Measurements from ENCODE around the gene CNTF.

CNTF gene

DNA sequence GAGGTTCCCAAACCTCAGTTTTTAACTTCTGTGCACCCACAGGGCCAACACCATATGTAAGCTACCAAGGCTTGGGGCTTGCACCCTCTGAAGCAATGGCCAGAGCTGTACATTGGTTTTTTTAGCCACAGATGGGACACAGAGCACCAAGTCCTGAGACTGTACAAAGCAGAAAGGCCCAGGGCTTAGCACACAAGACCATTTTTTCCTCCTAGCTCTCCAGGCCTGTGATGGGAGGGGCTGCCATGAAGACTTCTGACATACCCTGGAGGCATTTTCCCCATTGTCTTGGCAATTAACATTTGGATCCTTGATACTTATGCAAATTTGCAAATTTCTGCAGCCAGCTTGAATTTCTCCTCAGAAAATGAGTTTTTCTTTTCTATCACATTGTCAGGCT, 23.4 kb downstream of the CNTF start:
- no peak for DNase-seq

DNA sequence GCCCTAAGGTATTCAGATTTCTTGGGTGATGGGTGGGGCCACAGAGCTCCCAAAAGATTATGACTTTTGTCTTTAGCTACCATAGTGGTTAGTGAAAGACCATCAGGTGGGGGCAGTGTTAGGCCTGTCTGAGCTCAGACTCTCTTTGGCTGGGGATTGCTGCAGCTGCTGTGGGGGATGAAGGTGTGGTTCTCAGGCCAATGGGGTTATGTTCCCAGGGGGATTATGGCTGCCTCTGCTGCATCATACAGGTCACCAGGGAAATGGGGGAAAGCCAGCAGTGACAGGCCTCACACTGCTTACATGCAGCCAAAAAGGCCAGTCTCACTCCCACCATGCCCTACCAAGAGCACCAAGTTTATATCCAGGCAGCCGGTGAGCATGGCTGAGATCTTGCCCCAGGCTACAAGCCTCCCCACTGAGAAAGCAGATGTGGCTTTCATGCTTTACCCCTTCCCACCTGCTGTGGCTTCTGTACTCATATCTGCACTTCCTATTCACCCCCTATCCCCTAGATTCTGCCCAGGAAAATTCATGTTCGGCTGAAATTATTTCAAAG, 24.8 kb downstream of the CNTF start:
- DNase-seq: no peak

DNA sequence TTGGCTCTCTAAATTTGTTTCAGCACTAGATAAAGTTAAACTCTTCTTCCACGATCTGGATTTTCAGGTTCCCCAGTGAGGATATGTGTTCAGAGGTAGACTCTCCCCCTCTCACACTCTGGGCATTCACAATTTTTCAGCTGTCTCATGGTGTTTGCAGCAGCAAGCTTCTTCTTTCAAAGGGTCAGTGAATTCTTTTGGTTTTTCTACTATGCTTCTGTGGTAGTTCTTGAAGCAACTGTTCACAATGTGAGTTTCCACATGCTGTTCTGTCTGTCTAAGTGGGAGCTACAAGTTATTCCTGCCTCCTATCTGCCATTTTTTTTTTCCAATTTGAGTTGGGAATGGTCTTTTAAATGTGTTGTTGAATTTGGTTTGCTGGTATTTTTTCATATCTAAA, 25.4 kb downstream of the CNTF start:
- no peak for DNase-seq

DNA sequence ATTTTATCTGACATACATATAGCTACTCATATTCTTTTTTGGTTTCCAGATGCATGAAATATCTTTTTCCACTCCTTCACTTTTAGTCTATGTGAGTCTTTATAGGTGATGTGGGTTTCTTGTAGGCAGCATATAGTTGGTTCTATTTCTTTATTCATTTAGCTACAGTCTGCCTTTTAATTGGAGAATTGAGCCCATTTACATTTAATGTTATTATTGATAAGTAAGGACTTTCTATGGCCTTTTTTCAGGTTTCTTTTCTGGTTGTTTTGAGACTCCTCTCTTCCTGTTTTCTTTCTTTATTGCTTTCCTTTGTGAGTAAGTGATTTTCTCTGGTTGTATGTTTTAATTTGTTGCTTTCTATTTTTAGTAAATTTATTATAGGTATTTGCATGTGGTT, 27.2 kb downstream of the CNTF start:
- no peak for DNase-seq

DNA sequence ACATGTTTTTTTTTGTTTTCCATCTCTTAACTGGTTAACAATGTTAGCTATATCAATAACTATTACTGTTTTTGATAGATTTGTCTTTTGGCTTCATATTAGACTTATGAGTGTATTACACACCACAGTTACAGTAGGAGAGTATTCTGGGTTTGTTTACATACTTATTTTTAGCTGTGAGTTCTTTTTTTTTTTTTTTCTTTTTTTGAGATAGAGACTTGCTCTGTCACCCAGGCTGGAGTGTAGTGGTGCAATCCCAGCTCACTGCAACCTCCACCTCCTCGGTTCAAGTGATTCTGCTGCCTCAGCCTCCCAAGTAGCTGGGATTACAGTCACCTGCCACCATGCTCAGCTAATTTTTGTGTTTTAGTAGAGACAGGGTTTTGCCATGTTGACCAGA, 28.0 kb downstream of the CNTF start:
- DNase-seq: no peak

DNA sequence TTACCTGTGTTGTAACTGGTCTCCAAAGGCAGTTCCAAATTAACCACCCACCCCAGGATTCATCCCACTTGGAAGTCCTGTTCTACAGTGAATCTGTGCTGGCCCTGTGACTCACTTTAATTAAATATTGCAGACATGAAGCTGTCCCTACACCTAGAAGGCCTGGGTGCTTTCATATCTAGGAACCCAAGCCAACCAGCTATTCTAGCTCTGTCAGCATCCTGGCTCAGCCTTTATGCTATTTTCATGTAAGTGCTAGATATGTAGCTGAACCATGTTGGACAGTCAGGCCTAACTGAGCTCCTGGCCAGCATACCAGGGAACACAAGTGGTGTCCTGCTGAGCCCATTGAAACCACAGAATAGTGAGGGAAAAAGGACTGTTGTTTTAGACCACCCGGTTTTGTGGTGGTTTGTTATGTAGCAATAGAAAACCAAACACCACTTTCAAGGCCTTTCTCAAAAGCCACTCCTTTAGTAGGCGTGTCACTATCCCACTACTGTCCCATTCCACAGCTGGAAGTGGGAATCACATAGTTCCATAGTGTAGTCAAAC, 30.3 kb downstream of the CNTF start:
- no peak for DNase-seq

DNA sequence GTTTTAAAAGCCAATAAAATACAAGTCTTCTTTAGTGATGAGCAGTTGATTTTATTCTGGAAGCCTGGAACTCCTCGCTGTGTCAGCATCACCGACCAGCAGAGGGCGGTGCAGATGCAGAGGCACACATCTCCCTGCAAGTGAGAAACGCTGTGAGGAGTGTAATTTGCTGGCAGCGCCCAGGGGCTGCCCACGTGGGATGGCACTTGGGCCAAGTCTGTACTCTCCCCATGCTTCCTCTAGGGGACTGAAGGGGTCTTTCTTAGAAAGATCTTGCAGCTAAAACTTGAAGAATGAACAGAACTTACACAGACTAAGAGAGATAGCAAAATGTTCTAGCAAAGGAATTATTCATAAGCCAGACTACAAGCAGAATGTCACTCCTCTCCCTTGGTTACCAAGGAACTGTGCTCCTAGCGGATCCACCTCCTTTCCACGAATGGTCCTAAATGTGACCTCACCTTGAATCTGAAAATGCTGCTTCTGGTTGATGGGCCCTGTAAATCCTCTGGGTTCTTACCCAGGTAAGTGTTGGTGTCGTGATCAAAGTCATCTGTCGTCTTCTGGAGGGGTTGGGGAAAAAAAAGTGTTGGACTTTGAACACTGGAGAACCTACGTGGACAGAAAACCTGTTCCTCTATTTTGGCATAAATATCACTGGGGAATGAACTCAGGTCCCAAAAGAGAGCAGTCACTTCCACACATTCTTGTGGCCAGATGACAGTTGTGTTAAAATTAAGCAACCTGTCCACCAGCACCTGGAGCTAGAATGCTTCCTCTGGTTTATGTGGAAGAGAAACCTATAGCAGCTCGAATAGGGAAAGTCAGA, 31.8 kb downstream of the CNTF start:
- DNase-seq: peak; percentile 53

DNA sequence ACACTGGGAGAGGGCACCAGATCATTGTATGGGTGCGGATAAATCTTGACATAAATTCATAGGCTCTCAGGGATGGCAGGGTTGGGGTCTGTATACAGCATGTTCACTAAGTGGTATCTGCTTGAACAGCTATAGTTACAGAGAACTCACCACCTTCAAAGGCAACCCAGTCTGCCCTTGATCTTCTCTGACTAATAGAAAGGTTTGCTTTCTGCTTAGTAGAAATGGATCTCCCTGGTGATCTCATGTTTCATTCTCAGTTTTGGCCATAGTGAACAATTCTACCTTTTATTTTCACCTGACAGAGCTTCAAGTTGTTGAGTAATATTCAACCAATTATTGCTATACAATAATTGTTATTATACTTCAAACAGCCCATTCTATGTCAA, 32.4 kb downstream of the CNTF start:
- DNase-seq: no peak

DNA sequence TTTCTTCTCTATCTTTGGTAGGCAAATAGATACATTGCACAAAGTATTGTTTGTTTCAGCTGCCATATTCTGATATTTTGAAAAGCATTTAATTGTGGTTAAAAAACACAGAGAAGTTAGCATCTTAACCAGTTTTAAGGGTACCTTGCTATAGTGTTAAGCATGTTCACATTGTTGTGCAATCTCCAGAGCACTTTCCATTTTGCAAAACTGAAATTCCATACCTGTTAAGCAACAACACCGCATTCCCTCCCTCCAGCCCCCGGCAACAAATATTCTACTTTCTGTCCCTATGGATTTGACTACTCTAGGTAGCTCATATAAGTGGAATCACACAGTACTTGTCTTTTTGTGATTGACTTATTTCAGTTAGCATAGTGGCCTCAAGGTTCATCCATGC, 33.9 kb downstream of the CNTF start:
- no peak for DNase-seq

DNA sequence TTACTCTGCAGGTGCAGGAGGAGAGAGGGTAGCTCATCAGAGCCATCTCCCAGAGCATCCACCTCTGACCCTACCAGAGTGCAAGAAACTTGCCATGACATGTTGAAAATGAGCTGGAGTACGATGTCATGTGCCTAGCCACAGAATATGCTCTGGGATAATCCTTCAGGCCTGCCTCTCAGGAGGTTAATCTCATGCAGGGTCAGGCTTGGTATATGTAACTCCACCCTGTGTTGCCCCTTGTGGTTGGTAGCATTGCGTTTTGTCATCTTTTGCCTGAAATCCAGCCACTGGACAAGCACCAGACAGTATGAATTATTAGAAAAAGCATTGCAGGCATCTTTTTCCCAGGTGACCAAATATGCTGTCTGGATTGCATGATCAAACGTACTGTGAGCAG, 36.2 kb downstream of the CNTF start:
- no peak for DNase-seq

DNA sequence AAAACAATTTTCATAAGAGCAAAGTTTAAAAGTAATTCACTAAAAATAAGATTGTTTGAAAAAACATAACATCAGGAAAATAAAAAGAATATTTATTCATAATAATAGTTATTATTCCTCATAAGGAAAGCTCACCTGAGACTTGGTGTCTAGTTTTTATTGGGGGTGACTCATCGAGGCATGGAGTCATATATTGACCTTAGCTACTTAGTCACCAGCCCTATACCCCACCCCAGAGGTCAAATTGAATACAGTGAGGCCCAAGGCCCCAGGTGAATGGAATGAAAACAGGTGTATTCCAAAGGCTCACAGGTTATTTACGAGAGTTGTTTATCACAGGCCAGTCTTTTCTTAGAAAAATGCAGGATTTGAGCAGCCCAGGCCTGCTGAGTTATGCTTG, 36.9 kb downstream of the CNTF start:
- DNase-seq: no peak

DNA sequence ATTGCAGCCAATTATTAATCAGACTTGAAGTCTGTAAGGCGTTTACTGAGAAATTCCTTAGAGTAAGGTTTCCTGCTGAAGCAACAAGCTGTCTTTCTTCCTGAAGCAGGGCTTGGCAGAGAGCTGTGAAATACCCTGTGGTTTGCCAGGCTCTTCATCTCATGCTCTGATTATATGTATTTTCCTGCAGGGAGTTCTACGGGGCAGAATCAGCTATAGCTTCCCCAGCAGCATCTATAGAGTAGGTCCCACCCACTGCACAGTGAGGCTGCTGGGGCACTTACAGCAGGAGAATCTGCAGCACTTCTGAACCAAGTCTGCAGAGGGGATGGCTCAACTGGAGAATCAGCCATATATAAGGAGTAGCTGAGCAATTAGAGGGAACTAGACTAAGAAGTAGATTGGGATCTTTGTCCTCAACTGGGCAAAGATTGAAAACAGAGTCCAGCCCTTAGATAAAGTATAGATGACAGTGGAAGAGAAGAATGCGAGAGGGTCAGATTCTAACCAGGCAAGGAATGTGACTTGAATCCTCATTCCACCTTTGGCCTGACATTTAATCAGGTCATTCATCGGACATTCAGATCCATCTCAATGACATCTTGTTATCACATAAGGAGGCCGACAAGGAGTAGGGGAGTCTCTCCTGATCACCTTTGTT, 37.6 kb downstream of the CNTF start:
- no peak for DNase-seq

DNA sequence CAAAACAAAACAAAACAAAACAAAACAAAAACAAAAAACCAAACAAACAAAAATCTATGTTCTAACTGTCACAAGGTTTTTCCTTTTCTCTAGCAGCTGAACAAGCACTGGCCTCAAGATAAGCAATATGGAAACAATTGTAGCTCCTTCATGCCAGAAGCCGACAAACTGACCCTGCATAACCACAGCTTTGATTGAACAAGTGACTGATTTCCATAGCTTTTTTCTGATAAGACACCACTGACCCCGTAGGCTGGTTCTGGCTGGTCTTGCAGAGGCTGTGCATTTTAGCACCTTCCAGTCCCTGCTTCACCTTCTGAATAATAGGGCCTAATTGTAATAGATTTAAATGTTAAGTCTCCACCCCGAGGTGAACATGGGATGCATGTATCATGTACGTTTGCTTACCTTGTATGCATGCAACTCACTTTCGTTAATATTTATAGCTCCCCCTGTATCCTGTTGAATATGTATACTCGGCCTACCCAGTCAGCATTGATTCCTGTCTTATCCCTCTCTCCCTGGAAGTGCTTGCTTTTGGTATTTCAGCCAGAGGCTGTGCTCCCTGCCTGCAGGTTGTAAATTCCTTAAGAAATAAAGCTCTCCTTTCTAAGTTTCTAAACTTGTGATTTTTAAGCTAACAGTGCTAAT, 49.6 kb downstream of the CNTF start:
- DNase-seq: peak; percentile 7

DNA sequence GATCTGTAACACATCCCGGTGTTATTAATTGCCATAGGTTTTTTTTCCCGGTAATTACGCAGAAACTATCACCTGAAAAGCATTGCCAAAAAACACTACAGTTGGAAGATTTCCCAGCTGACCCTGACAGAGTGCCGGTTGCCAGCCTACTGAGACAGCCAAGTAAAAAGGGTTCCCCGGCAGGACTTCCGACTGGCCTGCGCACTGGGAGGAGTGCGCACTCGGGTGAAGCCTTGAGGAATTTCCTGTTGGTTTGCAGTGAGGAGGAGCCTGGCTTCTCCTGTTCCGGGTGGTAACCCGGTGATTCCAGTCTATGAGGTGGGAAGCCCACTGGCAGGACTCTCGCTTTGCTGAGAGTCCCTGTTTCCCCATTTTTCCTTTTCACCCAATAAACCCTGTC, 52.1 kb downstream of the CNTF start:
- DNase-seq: no peak

Data from NCI-H526 treated with DMSO at 0.1 percent for 48 hours (cell line).